ENCODE measurements around the gene CGB5. TPM values are rescaled to one million over a fixed set of nuclear protein-coding genes. Genes with fewer than 3 reads are reported as not detected.

Gene CGB5
- total RNA-seq, 1 donor from 2014 or later = not detected

DNA sequence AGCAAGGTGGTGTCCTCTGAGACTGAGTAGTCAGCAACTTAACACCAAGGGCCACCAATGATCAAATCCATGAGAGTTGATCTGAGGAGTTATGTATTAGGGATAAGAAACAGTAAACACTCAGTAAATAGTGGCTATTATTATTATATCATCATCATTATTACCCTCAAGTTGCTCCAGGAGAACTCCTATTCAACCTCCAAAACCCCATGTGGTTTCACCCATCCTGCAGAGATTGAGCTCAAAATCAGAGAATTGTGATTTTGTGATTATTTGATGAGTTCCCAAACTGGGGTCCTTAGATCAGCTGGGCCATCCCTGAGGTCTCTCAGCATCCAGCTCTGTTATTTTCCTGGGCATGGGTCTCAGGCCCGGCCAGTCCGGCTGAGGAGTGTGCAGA, 17.4 kb downstream of the CGB5 start:
- ChIA-PET CTCF (no interaction called here), POLR2A (no interaction called here)
- peaks cover 22% of the 10 kb centered on the region for H3K4me1 Mint-ChIP-seq
- peaks cover 39% of the 10 kb centered on the region for H3K27me3 Mint-ChIP-seq
- no peak for TF ChIP-seq CTCF (IDR thresholded peaks at IDR 0.05)
- H3K36me3 Mint-ChIP-seq (ENCODE audit: low read depth) = no peaks in the 10 kb centered on the region
- DNase-seq (no peak), ATAC-seq (ENCODE audit: low read depth) (no peak)
- no peak overlapping the region for H3K27ac Mint-ChIP-seq
- H3K9me3 Mint-ChIP-seq = no peaks in the 10 kb centered on the region
- intact Hi-C loops (cut with micrococcal nuclease) = no loop called here
- no peak overlapping the region for H3K4me3 Mint-ChIP-seq

DNA sequence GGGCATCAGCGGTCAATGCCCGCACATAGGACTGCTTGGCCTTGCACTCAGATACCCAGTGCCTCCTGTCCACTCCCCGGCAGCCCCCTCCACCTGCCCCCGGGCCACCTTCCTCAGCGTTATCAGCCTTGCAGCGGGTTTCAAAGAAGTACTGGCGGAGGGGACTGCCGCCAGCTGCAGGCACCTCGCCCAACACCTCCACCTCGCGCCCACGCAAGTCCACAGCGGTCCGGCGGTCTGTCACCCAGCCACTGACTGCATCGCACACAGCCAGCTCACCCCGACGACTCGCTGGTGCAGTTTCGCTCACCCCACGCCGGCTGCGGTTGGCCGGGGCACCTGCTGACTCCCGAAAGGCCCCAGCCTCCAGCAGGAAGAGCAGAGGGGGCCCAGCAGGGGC, 17.8 kb downstream of the CGB5 start:
- H3K36me3 Mint-ChIP-seq (ENCODE audit: low read depth) = no peaks in the 10 kb centered on the region
- no peak for TF ChIP-seq CTCF (IDR thresholded peaks at IDR 0.05)
- intact Hi-C loops (cut with micrococcal nuclease) = no loop called here
- no peak overlapping the region for H3K27ac Mint-ChIP-seq
- peaks cover 43% of the 10 kb centered on the region for H3K27me3 Mint-ChIP-seq
- no peaks in the 10 kb centered on the region for H3K9me3 Mint-ChIP-seq
- no peak overlapping the region for H3K4me3 Mint-ChIP-seq
- no peak for DNase-seq
- ATAC-seq (ENCODE audit: low read depth) = no peak
- ChIA-PET CTCF (no interaction called here), POLR2A (no interaction called here)
- peaks cover 17% of the 10 kb centered on the region for H3K4me1 Mint-ChIP-seq

DNA sequence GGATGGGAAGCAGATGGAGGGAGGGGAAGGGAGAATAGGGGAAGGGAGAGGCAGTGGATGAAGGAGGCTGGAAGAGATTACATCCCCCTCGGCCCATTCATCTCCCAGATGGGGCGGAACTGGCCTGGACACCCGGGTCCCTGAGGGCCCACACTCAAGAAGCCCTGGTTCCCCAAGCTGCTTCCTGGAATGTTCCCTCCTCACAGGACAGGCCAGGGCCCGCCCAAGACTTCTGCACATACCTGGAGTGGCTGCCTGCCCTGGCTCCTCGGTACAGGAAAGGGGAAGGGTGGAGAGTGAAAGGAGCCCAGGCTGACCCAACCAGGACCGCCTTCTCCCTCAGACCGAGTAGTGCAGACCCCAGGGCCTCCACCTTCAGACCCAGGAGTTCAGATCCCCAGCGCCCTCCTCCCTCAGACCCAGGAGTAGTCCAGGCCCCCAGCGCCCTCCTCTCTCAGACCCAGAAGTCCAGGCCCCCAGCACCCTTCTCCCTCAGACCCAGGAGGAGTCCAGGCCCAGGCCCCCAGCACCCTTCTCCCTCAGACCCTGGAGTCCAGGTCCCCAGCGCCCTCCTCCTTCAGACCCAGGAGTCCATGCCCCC, 20.5 kb downstream of the CGB5 start:
- Mint-ChIP-seq H3K4me3 (no peak overlapping the region), H3K9me3 (no peaks in the 10 kb centered on the region), H3K36me3 (ENCODE audit: low read depth) (no peaks in the 10 kb centered on the region), H3K27ac (no peak overlapping the region), H3K4me1 (no peaks in the 10 kb centered on the region), H3K27me3 (peaks cover 42% of the 10 kb centered on the region)
- TF ChIP-seq CTCF (IDR thresholded peaks at IDR 0.05) = no peak
- POLR2A ChIA-PET = no interaction called here
- intact Hi-C loops (cut with micrococcal nuclease) = no loop called here
- ATAC-seq (ENCODE audit: low read depth) (no peak), DNase-seq (no peak)
- CTCF ChIA-PET = no interaction called here

- no peak for TF ChIP-seq CTCF (IDR thresholded peaks at IDR 0.05)
- H3K27me3 Mint-ChIP-seq = peaks cover 44% of the 10 kb centered on the region
- intact Hi-C loops (cut with micrococcal nuclease) = no loop called here
- DNase-seq (no peak), ATAC-seq (ENCODE audit: low read depth) (no peak)
- H3K27ac Mint-ChIP-seq = no peak within 1 kb of the TSS
- POLR2A ChIA-PET = interaction anchor here (0.6 kb wide), 1 partner anchor 130 kb away, joined by 3 read pairs; no protein-coding TSS in a partner anchor
- H3K4me1 Mint-ChIP-seq = no peaks in the 10 kb centered on the region
- no peak within 1 kb of the TSS for H3K4me3 Mint-ChIP-seq
- no peaks in the 10 kb centered on the region for H3K9me3 Mint-ChIP-seq
- CTCF ChIA-PET = no interaction called here
- H3K36me3 Mint-ChIP-seq (ENCODE audit: low read depth) = no peaks in the 10 kb centered on the region
Observed at GRCh38 chr19:49064768-49065611, 21.3 kb downstream of the CGB5 start, which contains the start of gene NTF4. Gene NTF4 (minus strand): TSS chr19:49064818. CDS start chr19:49061997, 2,821 bp downstream.

- DNase-seq (no peak), ATAC-seq (ENCODE audit: low read depth) (no peak)
- H3K27me3 Mint-ChIP-seq = peaks cover 45% of the 10 kb centered on the region
- H3K27ac Mint-ChIP-seq = no peak overlapping the region
- no peak overlapping the region for H3K4me3 Mint-ChIP-seq
- H3K4me1 Mint-ChIP-seq = no peaks in the 10 kb centered on the region
- ChIA-PET POLR2A (interaction anchor here (0.8 kb wide), 1 partner anchor 83 kb away, joined by 3 read pairs; no protein-coding TSS in a partner anchor), CTCF (interaction anchor here (0.7 kb wide), 1 partner anchor 143 kb away, joined by 3 read pairs; no protein-coding TSS in a partner anchor)
- no peaks in the 10 kb centered on the region for H3K9me3 Mint-ChIP-seq
- H3K36me3 Mint-ChIP-seq (ENCODE audit: low read depth) = no peaks in the 10 kb centered on the region
- no peak for TF ChIP-seq CTCF (IDR thresholded peaks at IDR 0.05)
- intact Hi-C loops (cut with micrococcal nuclease) = no loop called here
Observed at GRCh38 chr19:49065905-49066512, 22.4 kb downstream of the CGB5 start.

Measured in activated B cell treated with CpG ODN at 0.5 μM for 24 hours (primary cell).